CD4-positive, alpha-beta memory T cell (primary cell): Measurements from ENCODE around the gene SLC35F6. TPM values are rescaled to one million over a fixed set of nuclear protein-coding genes. Genes with fewer than 3 reads are reported as not detected.

ENCODE experiments used
- CTCF ChIA-PET: fragments of 350-600 bp; sonication (Branson Sonifier 250); formaldehyde crosslinking; loops from one replicate; lab custom pipeline; 2021; ENCODE audit warnings: inconsistent platforms; ENCODE audit not compliant: partially characterized antibody; lab: Charles Lee
- POLR2A ChIA-PET: fragments of 350-600 bp; sonication (Branson Sonifier 250); formaldehyde crosslinking; loops from one replicate; lab custom pipeline; 2021; ENCODE audit not compliant: partially characterized antibody; lab: Charles Lee
- DNase-seq, 5 donors: peaks; one replicate each; pipeline versions ENCODE4 v3.0.0 to v3.0.0-alpha.2; 2020 to 2022; ENCODE audit warnings: mixed read lengths in 1 of 5
- H3K27ac ChIP-seq: one replicate; pipeline ENCODE4 v1.7.0; 2013; ENCODE audit warnings: low read depth, low read length
- H3K27me3 ChIP-seq: 2 replicates; pipeline ENCODE4 v1.7.0; 2013; ENCODE audit warnings: mild to moderate bottlenecking, low read length, moderate library complexity; ENCODE audit not compliant: insufficient read depth
- H3K36me3 ChIP-seq: 2 replicates; pipeline ENCODE4 v1.7.0; 2013; ENCODE audit warnings: mild to moderate bottlenecking, low read length, moderate library complexity; ENCODE audit not compliant: insufficient read depth
- H3K4me1 ChIP-seq: 2 replicates; pipeline ENCODE4 v1.7.0; 2013; ENCODE audit warnings: mild to moderate bottlenecking, low read length, moderate library complexity; ENCODE audit not compliant: insufficient read depth
- H3K4me3 ChIP-seq, 2 donors: one replicate each; pipeline ENCODE4 v1.7.0; 2013; ENCODE audit warnings: low read length in 2 of 2, mild to moderate bottlenecking in 1 of 2
- H3K9me3 ChIP-seq, 2 donors: one replicate each; pipeline ENCODE4 v1.7.0; 2013; ENCODE audit warnings: low read length in 2 of 2, control low read depth in 1 of 2; ENCODE audit not compliant: control insufficient read depth in 1 of 2
- H3K27ac Mint-ChIP-seq, 7 donors: one replicate each; pipeline ENCODE4 v1.8.0; 2020 to 2021; ENCODE audit warnings: mixed read lengths in 7 of 7, mild to moderate bottlenecking in 6 of 7, inconsistent platforms in 3 of 7, moderate library complexity in 3 of 7
- H3K27me3 Mint-ChIP-seq, 2 donors: one replicate each; pipeline ENCODE4 v1.8.0; 2020 to 2021; ENCODE audit warnings: mixed read lengths in 2 of 2
- H3K36me3 Mint-ChIP-seq, 2 donors: one replicate each; pipeline ENCODE4 v1.8.0; 2020 to 2021; ENCODE audit warnings: mixed read lengths in 2 of 2, inconsistent platforms in 1 of 2, mild to moderate bottlenecking in 1 of 2
- H3K4me1 Mint-ChIP-seq, 4 donors: one replicate each; pipeline ENCODE4 v1.8.0; 2020 to 2021; ENCODE audit warnings: mixed read lengths in 4 of 4, mild to moderate bottlenecking in 1 of 4
- H3K4me3 Mint-ChIP-seq, 8 donors: one replicate each; pipeline ENCODE4 v1.8.0; 2020 to 2021; ENCODE audit warnings: mixed read lengths in 8 of 8, mild to moderate bottlenecking in 7 of 8, moderate library complexity in 6 of 8, inconsistent platforms in 3 of 8
- H3K9me3 Mint-ChIP-seq, 8 donors: one replicate each; pipeline ENCODE4 v1.8.0; 2020 to 2021; ENCODE audit warnings: mixed read lengths in 8 of 8, mild to moderate bottlenecking in 5 of 8, inconsistent platforms in 3 of 8, moderate library complexity in 1 of 8
- intact Hi-C: fragments of 100-400 bp; cut with micrococcal nuclease; formaldehyde crosslinking; loops from one replicate; pipeline ENCODE4 v1.15.1; 2023
- polyA plus RNA-seq, 2 donors: library from polyadenylated mRNA; unstranded; fragments of 300-500 nt; fragmentation: Illumina TruSeq; gene quantifications; one replicate each; pipeline ENCODE4 v1.2.3, GENCODE V29; 2021
- total RNA-seq, 2 experiments: library from RNA; stranded (reverse); gene quantifications; one replicate each; pipeline ENCODE4 v1.2.3, GENCODE V29; 2021

SLC35F6 gene
- total and polyA plus RNA-seq, 4 experiments from 2014 or later, result 4.8 to 22.2 (median 13.5) TPM

DNA sequence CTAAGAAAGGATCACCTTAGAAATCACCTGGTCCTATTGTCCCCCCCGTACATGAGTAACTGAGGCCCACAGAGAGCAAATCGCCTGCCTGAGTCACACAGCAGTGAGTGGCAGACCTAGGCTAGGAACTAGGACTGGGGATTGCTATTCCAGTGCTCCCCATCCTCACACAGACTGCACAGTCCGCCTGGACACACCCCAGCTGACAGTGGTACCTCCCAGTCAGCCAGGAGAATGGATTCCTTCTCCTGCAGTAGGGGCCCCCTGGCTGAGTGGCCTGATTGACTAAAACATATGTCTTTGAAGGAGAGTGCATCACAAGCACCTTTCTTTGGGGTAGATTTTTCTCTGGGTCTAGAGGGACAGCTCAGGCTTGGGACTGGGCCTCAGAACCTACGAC lies 32.4 kb upstream of the SLC35F6 start:
- H3K9me3 ChIP-seq, result no peaks in the 10 kb centered on the region
- ChIA-PET CTCF (interaction anchor here (1.8 kb wide), 1 partner anchor 14 kb away, joined by 15 read pairs; no protein-coding TSS in a partner anchor), POLR2A (no interaction called here)
- Mint-ChIP-seq H3K36me3 (no peaks in the 10 kb centered on the region), H3K4me3 (no peak overlapping the region), H3K4me1 (no peaks in the 10 kb centered on the region), H3K9me3 (no peaks in the 10 kb centered on the region), H3K27ac (no peak overlapping the region), H3K27me3 (peaks cover 5 to 19% of the 10 kb centered on the region in 2 donors)
- no peak overlapping the region for H3K4me3 ChIP-seq
- no peaks in the 10 kb centered on the region for H3K27me3 ChIP-seq
- no peak overlapping the region for H3K27ac ChIP-seq
- intact Hi-C loops, result no loop called here
- H3K4me1 ChIP-seq, result no peaks in the 10 kb centered on the region
- no peak for DNase-seq
- no peaks in the 10 kb centered on the region for H3K36me3 ChIP-seq

DNA sequence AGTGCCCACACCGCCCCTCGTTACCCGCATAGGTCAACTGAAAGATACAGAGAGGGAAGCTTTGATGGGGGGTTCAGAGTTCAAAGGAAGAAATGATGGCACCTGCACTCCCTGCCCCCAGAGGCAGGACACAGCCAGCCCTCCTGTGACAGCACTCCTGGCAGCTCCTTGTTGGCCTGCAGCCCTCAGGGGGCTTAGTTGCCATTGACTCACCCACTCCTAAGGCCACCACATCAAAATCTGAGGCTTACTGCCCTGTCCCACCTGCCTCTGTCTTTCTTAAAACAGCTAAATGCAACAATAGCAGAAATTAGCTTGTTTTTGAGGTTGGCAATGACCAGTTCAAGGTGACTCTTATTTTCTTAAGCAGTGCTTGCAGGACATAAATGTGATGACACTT lies 31.6 kb upstream of the SLC35F6 start:
- Mint-ChIP-seq H3K9me3 (no peaks in the 10 kb centered on the region), H3K36me3 (no peaks in the 10 kb centered on the region)
- intact Hi-C loops, result no loop called here

DNA sequence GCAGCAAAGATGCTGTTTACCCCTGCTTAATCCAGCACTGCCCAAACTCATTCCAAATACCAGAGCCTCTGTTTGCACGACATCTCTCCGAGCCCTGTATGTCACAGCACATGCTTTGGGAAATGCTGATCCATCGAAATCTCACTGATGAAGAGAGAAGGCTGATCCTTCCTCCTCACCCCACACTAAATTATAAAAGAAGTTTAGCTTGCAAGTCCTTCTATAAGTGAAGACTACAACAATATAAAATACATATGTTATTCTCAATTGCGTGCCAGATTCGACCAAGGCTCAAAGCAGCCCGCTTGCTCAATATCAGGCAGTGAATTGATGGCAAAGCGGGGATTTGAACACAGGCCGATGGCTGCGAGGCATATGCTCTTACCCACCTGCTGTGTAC lies 30.7 kb upstream of the SLC35F6 start:
- Histone ChIP-seq H3K4me1 (no peaks in the 10 kb centered on the region), H3K36me3 (no peaks in the 10 kb centered on the region), H3K27me3 (no peaks in the 10 kb centered on the region), H3K4me3 (no peak overlapping the region), H3K27ac (no peak overlapping the region), H3K9me3 (no peaks in the 10 kb centered on the region)
- intact Hi-C loops, result no loop called here
- Mint-ChIP-seq H3K27ac (no peak overlapping the region), H3K9me3 (no peaks in the 10 kb centered on the region), H3K27me3 (peaks cover 5 to 15% of the 10 kb centered on the region in 2 donors), H3K4me3 (no peak overlapping the region), H3K36me3 (no peaks in the 10 kb centered on the region), H3K4me1 (no peaks in the 10 kb centered on the region)
- DNase-seq, result no peak
- ChIA-PET CTCF (interaction anchor here (2.4 to 4.1 kb wide), 2 partner anchors 10 to 13 kb away, joined by 8 to 24 read pairs; no protein-coding TSS in a partner anchor), POLR2A (no interaction called here)

More for the DNA sequence above, 31.6 kb upstream of the SLC35F6 start:
- Mint-ChIP-seq H3K4me1 (no peaks in the 10 kb centered on the region), H3K4me3 (no peak overlapping the region), H3K27me3 (peaks cover 5 to 15% of the 10 kb centered on the region in 2 donors), H3K27ac (no peak overlapping the region)
- Histone ChIP-seq H3K9me3 (no peaks in the 10 kb centered on the region), H3K27me3 (no peaks in the 10 kb centered on the region), H3K4me3 (no peak overlapping the region), H3K36me3 (no peaks in the 10 kb centered on the region), H3K27ac (no peak overlapping the region), H3K4me1 (no peaks in the 10 kb centered on the region)
- ChIA-PET POLR2A (no interaction called here), CTCF (interaction anchor here (1.8 to 2.4 kb wide), 2 partner anchors 11 to 14 kb away, joined by 8 to 15 read pairs; no protein-coding TSS in a partner anchor)
- no peak for DNase-seq

DNA sequence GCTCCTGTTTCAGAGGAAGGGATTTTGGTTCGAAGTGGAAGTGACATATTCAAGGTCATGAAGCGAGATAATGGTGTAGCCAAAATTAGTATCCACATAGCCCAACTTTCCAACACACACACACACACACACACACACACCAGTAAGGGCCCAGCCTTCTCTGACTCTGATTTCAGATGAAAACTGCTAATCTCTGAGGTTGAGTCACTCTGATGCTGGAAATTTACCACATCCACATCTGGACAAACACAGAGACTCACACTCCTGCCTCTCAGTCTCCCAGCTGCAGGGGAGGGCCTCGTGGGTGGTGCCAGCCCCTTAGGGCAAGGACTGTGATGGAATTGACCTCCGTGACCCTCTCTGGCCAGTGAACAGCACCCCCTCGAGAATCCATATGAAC lies 29.0 kb upstream of the SLC35F6 start:
- H3K36me3 Mint-ChIP-seq, result no peaks in the 10 kb centered on the region
- ChIA-PET CTCF (interaction anchor here (4.1 kb wide), 1 partner anchor 11 kb away, joined by 24 read pairs; no protein-coding TSS in a partner anchor), POLR2A (no interaction called here)
- H3K4me1 Mint-ChIP-seq, result no peaks in the 10 kb centered on the region
- Histone ChIP-seq H3K36me3 (no peaks in the 10 kb centered on the region), H3K27me3 (no peaks in the 10 kb centered on the region), H3K4me3 (no peak overlapping the region), H3K27ac (no peak overlapping the region), H3K4me1 (no peaks in the 10 kb centered on the region), H3K9me3 (no peaks in the 10 kb centered on the region)
- H3K27ac Mint-ChIP-seq, result no peak overlapping the region
- peaks cover 5 to 15% of the 10 kb centered on the region in 2 donors for H3K27me3 Mint-ChIP-seq
- intact Hi-C loops, result no loop called here
- no peak overlapping the region for H3K4me3 Mint-ChIP-seq
- no peaks in the 10 kb centered on the region for H3K9me3 Mint-ChIP-seq
- DNase-seq, result no peak

DNA sequence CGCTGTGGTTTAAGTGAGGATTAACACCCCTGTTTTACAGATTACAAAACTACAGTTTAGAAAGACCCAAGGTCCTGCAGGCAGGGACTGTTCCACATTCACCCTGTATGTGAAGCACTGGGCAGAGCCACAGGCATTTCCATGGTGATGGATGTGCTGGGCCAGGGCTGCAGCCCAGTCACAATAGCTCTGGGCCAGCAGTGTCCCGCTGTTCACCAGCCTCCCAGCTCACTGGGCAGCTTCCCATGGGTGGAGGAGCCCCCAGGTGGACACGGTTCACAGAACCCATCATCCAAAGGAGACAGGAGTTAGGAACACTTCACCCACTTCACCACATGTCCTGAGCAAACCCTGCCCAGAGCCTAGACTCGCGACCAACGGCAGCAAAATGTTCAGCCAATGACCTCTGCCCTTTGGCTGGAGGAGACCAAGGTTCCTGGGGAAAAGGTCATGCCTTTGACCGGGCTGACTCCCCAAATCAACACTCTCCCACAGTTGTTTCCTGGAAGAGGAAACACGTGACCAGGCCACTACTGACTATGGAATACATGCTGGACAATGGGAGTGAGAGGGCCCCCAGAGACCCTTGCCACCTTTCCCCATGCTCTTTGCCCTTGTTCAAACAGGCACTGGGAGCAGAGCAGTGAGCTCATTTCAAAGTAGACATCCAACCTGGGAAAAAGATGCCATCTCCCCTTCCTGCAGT lies 28.0 kb upstream of the SLC35F6 start:
- H3K4me1 Mint-ChIP-seq, result peaks cover 0 to 2% (median under 1%) of the 10 kb centered on the region in 4 donors
- ChIA-PET CTCF (interaction anchor here (4.1 kb wide), 1 partner anchor 10 kb away, joined by 24 read pairs; no protein-coding TSS in a partner anchor), POLR2A (interaction anchor here (1.2 kb wide), 1 partner anchor 9 kb away, joined by 3 read pairs; no protein-coding TSS in a partner anchor)
- Histone ChIP-seq H3K9me3 (no peaks in the 10 kb centered on the region), H3K27ac (no peak overlapping the region), H3K4me3 (no peak overlapping the region), H3K36me3 (no peaks in the 10 kb centered on the region), H3K27me3 (no peaks in the 10 kb centered on the region), H3K4me1 (no peaks in the 10 kb centered on the region)
- H3K4me3 Mint-ChIP-seq, result no peak overlapping the region
- no peaks in the 10 kb centered on the region for H3K36me3 Mint-ChIP-seq
- H3K9me3 Mint-ChIP-seq, result no peaks in the 10 kb centered on the region
- H3K27me3 Mint-ChIP-seq, result peaks cover 5 to 12% of the 10 kb centered on the region in 2 donors
- no peak for DNase-seq
- intact Hi-C loops, result no loop called here
- H3K27ac Mint-ChIP-seq, result no peak overlapping the region

DNA sequence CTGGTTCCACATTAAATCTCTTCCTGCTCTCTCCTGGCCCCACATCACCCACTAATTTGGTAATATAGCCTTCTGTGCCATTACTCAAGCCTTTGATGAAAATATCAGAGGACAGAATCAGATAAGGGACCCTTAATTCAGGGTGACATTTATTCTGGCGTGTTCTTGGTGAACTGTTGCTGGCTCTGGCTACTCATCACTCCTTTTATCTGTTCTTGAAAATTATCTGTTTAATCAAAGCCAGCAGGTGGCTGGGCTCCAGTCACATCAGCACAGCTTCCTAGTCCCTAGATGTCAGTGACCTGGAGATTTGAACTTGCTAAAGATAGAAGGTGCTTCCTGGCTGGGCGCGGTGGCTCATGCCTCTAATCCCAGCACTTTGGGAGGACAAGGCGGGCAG lies 26.9 kb upstream of the SLC35F6 start:
- Histone ChIP-seq H3K36me3 (no peaks in the 10 kb centered on the region), H3K27me3 (no peaks in the 10 kb centered on the region), H3K9me3 (no peaks in the 10 kb centered on the region), H3K4me3 (no peak overlapping the region), H3K27ac (no peak overlapping the region), H3K4me1 (no peaks in the 10 kb centered on the region)
- ChIA-PET CTCF (interaction anchor here (0.6 kb wide), 1 partner anchor 129 kb away, joined by 3 read pairs; no protein-coding TSS in a partner anchor), POLR2A (interaction anchor here (1.2 kb wide), 1 partner anchor 7 kb away, joined by 3 read pairs; no protein-coding TSS in a partner anchor)
- Mint-ChIP-seq H3K4me3 (no peak overlapping the region), H3K9me3 (no peaks in the 10 kb centered on the region), H3K27me3 (peaks cover 1 to 7% of the 10 kb centered on the region in 2 donors), H3K4me1 (peaks cover 0 to 2% (median under 1%) of the 10 kb centered on the region in 4 donors), H3K36me3 (no peaks in the 10 kb centered on the region), H3K27ac (no peak overlapping the region)
- DNase-seq, result no peak
- intact Hi-C loops, result no loop called here

DNA sequence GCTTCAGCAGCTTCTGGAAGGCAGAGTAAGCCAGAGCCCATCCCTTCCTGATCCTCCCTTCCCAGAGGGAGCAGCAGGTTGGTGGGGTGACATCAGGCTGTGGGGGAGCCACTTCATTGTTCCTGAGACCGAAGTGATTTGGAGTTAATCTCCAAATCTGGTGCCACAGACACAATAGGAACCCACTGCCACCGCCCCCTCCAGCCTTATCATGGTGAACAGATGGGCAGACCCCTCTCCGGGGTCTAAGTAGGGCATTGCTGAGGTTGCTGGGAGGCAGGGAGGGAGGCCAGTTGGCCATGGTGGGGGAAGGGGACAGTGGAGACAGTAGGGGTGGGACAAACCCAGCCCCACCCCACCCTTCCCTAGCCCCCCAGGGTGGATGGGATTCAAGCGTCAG lies 25.6 kb upstream of the SLC35F6 start:
- ChIA-PET POLR2A (no interaction called here), CTCF (no interaction called here)
- no peak overlapping the region for H3K4me3 Mint-ChIP-seq
- H3K27me3 ChIP-seq, result no peaks in the 10 kb centered on the region
- no peak overlapping the region for H3K27ac Mint-ChIP-seq
- no peak overlapping the region for H3K4me3 ChIP-seq
- H3K4me1 Mint-ChIP-seq, result peaks cover 0 to 2% (median under 1%) of the 10 kb centered on the region in 4 donors
- intact Hi-C loops, result no loop called here
- no peak overlapping the region for H3K27ac ChIP-seq
- H3K36me3 ChIP-seq, result no peaks in the 10 kb centered on the region
- H3K9me3 ChIP-seq, result no peaks in the 10 kb centered on the region
- no peaks in the 10 kb centered on the region for H3K9me3 Mint-ChIP-seq
- H3K4me1 ChIP-seq, result no peaks in the 10 kb centered on the region
- no peak for DNase-seq
- H3K27me3 Mint-ChIP-seq, result peaks cover 1 to 4% of the 10 kb centered on the region in 2 donors
- H3K36me3 Mint-ChIP-seq, result no peaks in the 10 kb centered on the region
